ENCODE measurements around the gene COL4A3. TPM values are rescaled to one million over a fixed set of nuclear protein-coding genes. Genes with fewer than 3 reads are reported as not detected.

Gene COL4A3
- polyA plus RNA-seq, 1 donor (not counting 4 experiments of a cell fraction or from before 2014, with no cell fraction given): not detected

DNA sequence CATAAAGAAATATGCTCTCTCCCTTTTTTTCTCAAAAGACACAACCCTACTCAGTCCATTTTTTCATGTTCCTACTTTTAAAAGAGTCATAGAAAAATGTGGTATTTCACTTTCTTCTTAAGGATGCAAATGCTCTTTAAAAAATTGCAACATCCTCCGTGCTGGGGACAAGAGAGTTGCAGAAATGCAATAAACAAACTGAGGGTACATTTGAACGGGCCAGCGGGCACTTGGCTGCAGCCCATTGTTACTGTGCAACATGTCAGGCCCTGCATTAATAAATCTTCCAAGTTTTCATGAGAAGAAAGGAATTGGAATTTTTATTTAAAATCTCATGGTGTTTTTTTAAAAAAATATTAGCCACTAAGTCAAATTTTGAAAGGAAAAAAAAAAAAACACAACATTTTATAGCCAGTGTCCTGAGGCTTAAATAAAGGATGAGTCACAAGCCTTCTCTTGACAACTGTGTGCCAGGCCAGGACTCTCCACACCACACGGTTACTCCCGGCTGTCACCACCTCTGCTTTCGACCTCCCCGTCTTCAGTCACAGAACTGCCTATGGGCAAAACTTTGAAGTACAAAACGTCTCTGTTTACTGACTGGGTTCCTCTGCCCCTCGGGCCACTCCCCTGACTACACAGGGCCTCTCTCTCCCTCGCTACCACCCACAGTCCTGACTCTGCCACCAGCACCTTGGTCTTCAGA is 103.1 kb downstream of the COL4A3 start:
- Histone ChIP-seq H3K9me1 (ENCODE audit: control insufficient read depth, extremely low read depth, insufficient read depth, low read length) (no peaks in the 10 kb centered on the region), H3K4me3 (ENCODE audit: control insufficient read depth in 2 of 3, extremely low read depth in 1 of 3, insufficient read depth in 2 of 3, low read depth in 1 of 3, low read length in 3 of 3) (no peak overlapping the region), H3K9ac (ENCODE audit: control insufficient read depth, extremely low read depth, insufficient read depth, low read length) (no peak overlapping the region), H3K27ac (ENCODE audit: control insufficient read depth, insufficient read depth, low read length) (no peak overlapping the region), H3K9me3 (ENCODE audit: control insufficient read depth, low read depth, low read length) (no peaks in the 10 kb centered on the region), H3K4me2 (ENCODE audit: control insufficient read depth, extremely low read depth, insufficient read depth, low read depth, low read length) (no peak overlapping the region), H3K79me2 (ENCODE audit: control insufficient read depth, insufficient read depth, low read length) (no peaks in the 10 kb centered on the region), H4K20me1 (ENCODE audit: control insufficient read depth, extremely low read depth, insufficient read depth, low read length) (no peaks in the 10 kb centered on the region), H3K27me3 (ENCODE audit: control insufficient read depth, extremely low read depth, insufficient read depth, low read length) (no peaks in the 10 kb centered on the region), H3K36me3 (ENCODE audit: control insufficient read depth in 2 of 2, extremely low read depth in 1 of 2, insufficient read depth in 2 of 2, low read length in 2 of 2) (no peaks in the 10 kb centered on the region), H3K4me1 (ENCODE audit: control insufficient read depth, extremely low read depth, insufficient read depth, low read length) (no peaks in the 10 kb centered on the region), H2AFZ (ENCODE audit: control insufficient read depth, low read length) (no peak overlapping the region)
- dilution Hi-C loops (cut with MboI; ENCODE audit: extremely low pct_ligation_motif_present, low sequenced_read_pairs): no loop called here
- TF ChIP-seq EZH2 (IDR thresholded peaks at IDR 0.05; ENCODE audit: low read length): no peak
- TF ChIP-seq, protein P1, sequence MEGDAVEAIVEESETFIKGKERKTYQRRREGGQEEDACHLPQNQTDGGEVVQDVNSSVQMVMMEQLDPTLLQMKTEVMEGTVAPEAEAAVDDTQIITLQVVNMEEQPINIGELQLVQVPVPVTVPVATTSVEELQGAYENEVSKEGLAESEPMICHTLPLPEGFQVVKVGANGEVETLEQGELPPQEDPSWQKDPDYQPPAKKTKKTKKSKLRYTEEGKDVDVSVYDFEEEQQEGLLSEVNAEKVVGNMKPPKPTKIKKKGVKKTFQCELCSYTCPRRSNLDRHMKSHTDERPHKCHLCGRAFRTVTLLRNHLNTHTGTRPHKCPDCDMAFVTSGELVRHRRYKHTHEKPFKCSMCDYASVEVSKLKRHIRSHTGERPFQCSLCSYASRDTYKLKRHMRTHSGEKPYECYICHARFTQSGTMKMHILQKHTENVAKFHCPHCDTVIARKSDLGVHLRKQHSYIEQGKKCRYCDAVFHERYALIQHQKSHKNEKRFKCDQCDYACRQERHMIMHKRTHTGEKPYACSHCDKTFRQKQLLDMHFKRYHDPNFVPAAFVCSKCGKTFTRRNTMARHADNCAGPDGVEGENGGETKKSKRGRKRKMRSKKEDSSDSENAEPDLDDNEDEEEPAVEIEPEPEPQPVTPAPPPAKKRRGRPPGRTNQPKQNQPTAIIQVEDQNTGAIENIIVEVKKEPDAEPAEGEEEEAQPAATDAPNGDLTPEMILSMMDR (optimal IDR thresholded peaks at IDR 0.05 in 1 of 3, IDR thresholded peaks at IDR 0.05 in 1 of 3, conservative IDR thresholded peaks at IDR 0.05 in 1 of 3; ENCODE audit: extremely low read depth in 1 of 3, insufficient read depth in 2 of 3, low read length in 3 of 3): no peak
- FAIRE-seq (no peak), DNase-seq (ENCODE audit: low read depth, low spot score) (no peak)

DNA sequence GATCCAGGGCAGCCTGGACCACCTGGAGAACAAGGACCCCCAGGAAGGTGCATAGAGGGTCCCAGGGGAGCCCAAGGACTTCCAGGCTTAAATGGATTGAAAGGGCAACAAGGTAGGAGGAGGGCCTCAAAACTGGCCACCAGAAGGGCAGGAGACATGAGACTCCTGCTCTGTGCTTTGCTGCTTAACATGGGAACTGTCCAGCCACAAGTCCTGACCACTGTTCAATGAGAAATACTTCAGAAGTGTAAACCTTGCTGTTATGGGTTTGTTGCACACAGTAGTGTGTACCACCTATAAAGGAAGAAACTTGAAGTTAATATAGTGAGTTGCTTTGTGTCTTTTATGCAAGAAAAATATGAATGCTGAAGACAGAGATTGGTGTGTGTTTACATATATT is 116.5 kb downstream of the COL4A3 start:
- TF ChIP-seq, protein P1 (optimal IDR thresholded peaks at IDR 0.05 in 1 of 3, IDR thresholded peaks at IDR 0.05 in 1 of 3, conservative IDR thresholded peaks at IDR 0.05 in 1 of 3; ENCODE audit: extremely low read depth in 1 of 3, insufficient read depth in 2 of 3, low read length in 3 of 3): no peak
- TF ChIP-seq EZH2 (IDR thresholded peaks at IDR 0.05; ENCODE audit: low read length): no peak
- Histone ChIP-seq H3K36me3 (ENCODE audit: control insufficient read depth in 2 of 2, extremely low read depth in 1 of 2, insufficient read depth in 2 of 2, low read length in 2 of 2) (no peaks in the 10 kb centered on the region), H3K9me1 (ENCODE audit: control insufficient read depth, extremely low read depth, insufficient read depth, low read length) (no peaks in the 10 kb centered on the region), H3K27me3 (ENCODE audit: control insufficient read depth, extremely low read depth, insufficient read depth, low read length) (no peaks in the 10 kb centered on the region), H4K20me1 (ENCODE audit: control insufficient read depth, extremely low read depth, insufficient read depth, low read length) (no peaks in the 10 kb centered on the region), H3K9me3 (ENCODE audit: control insufficient read depth, low read depth, low read length) (no peaks in the 10 kb centered on the region), H3K27ac (ENCODE audit: control insufficient read depth, insufficient read depth, low read length) (no peak overlapping the region), H3K4me1 (ENCODE audit: control insufficient read depth, extremely low read depth, insufficient read depth, low read length) (no peaks in the 10 kb centered on the region), H3K4me2 (ENCODE audit: control insufficient read depth, extremely low read depth, insufficient read depth, low read depth, low read length) (no peak overlapping the region), H2AFZ (ENCODE audit: control insufficient read depth, low read length) (no peak overlapping the region), H3K4me3 (ENCODE audit: control insufficient read depth in 2 of 3, extremely low read depth in 1 of 3, insufficient read depth in 2 of 3, low read depth in 1 of 3, low read length in 3 of 3) (no peak overlapping the region), H3K9ac (ENCODE audit: control insufficient read depth, extremely low read depth, insufficient read depth, low read length) (no peak overlapping the region), H3K79me2 (ENCODE audit: control insufficient read depth, insufficient read depth, low read length) (no peaks in the 10 kb centered on the region)
- dilution Hi-C loops (cut with MboI; ENCODE audit: extremely low pct_ligation_motif_present, low sequenced_read_pairs): no loop called here
- DNase-seq (ENCODE audit: low read depth, low spot score): no peak
- no peak for FAIRE-seq

Measured in keratinocyte (primary cell).